Endothelial cell of umbilical vein (primary cell): ENCODE data around the gene ZC2HC1B. TPM values are rescaled to one million over a fixed set of nuclear protein-coding genes. Genes with fewer than 3 reads are reported as not detected.

Experiments used
- BruUV-seq: library from RNA; stranded (reverse); fragments of 400-500 nt; replicated peaks from 2 replicates; lab custom pipeline; 2021; lab: Mats Ljungman, UMichigan
- CTCF ChIA-PET: fragments of 300-600, 350-600 bp; sonication (Branson Sonifier 250); formaldehyde crosslinking; loops from one replicate; lab custom pipeline; 2021; ENCODE audit warnings: antibody characterized with exemption, inconsistent platforms; lab: Charles Lee
- POLR2A ChIA-PET: fragments of 300-600, 350-600 bp; sonication (Branson Sonifier 250); formaldehyde crosslinking; loops from one replicate; lab custom pipeline; 2021; ENCODE audit warnings: antibody characterized with exemption, inconsistent platforms; lab: Charles Lee
- DNase-seq: peaks from one replicate; pipeline ENCODE4 v3.0.0-alpha.2; 2011; ENCODE audit warnings: low read depth, low spot score
- FAIRE-seq: peaks from 2 replicates; lab custom pipeline; 2011; peaks lifted over from hg19 to GRCh38; lab: Jason Lieb, UNC
- H2AFZ ChIP-seq: 2 replicates; pipeline ENCODE4 v1.6.0; 2012; ENCODE audit warnings: low read depth, low read length, control low read depth, inconsistent platforms
- H3K27ac ChIP-seq: 2 replicates; pipeline ENCODE4 v1.5.1; 2011; ENCODE audit warnings: low read depth, mild to moderate bottlenecking, control low read depth, low read length, moderate library complexity; ENCODE audit not compliant: insufficient read depth
- H3K27me3 ChIP-seq, 2 experiments: 2 replicates each; pipeline versions ENCODE4 v1.6.0 to v1.6.1; 2011; ENCODE audit warnings: low read length in 2 of 2, mixed read lengths in 1 of 2; ENCODE audit not compliant: control insufficient read depth in 2 of 2, insufficient read depth in 2 of 2
- H3K36me3 ChIP-seq, 2 experiments: 2 replicates in 1 of 2; 3 replicates in 1 of 2; pipeline ENCODE4 v1.5.1; 2011; ENCODE audit warnings: low read length in 2 of 2, mild to moderate bottlenecking in 1 of 2, moderate library complexity in 1 of 2; ENCODE audit not compliant: control insufficient read depth in 2 of 2, insufficient read depth in 2 of 2; ENCODE audit errors: extremely low read depth in 1 of 2
- H3K4me1 ChIP-seq: 3 replicates; pipeline ENCODE4 v1.5.1; 2011; ENCODE audit warnings: mild to moderate bottlenecking, low read length; ENCODE audit not compliant: control insufficient read depth, insufficient read depth; ENCODE audit errors: extremely low read depth
- H3K4me2 ChIP-seq: 2 replicates; pipeline ENCODE4 v1.6.1; 2011; ENCODE audit warnings: low read length, control low read depth, mixed read lengths; ENCODE audit not compliant: insufficient read depth
- H3K4me3 ChIP-seq, 3 experiments: fragments of 200-600 bp in 1 of 3; sonication (generic), shearing (Covaris generic) in 1 of 3; replicated peaks in 1 of 3; 2 replicates each; pipeline ENCODE4 v1.5.1; 2011 to 2016; ENCODE audit warnings: control low read depth in 3 of 3, low read length in 3 of 3, mild to moderate bottlenecking in 2 of 3, inconsistent platforms in 1 of 3, low read depth in 1 of 3, moderate library complexity in 1 of 3; ENCODE audit not compliant: insufficient read depth in 1 of 3
- H3K79me2 ChIP-seq: 2 replicates; pipeline ENCODE4 v1.6.0; 2012; ENCODE audit warnings: low read length, inconsistent platforms; ENCODE audit not compliant: control insufficient read depth, insufficient read depth
- H3K9ac ChIP-seq: replicated peaks from 2 replicates; pipeline ENCODE3; 2011; ENCODE audit warnings: low read length, control low read depth; ENCODE audit not compliant: insufficient read depth; ENCODE audit errors: extremely low read depth
- H3K9me1 ChIP-seq: replicated peaks from 3 replicates; pipeline ENCODE4 v1.6.0; 2011; ENCODE audit warnings: mild to moderate bottlenecking, low read length; ENCODE audit not compliant: control insufficient read depth, insufficient read depth; ENCODE audit errors: extremely low read depth
- H3K9me3 ChIP-seq: replicated peaks from 2 replicates; pipeline ENCODE4 v1.5.1; 2012; ENCODE audit warnings: low read length, inconsistent platforms; ENCODE audit not compliant: control insufficient read depth, insufficient read depth
- H4K20me1 ChIP-seq: replicated peaks from 2 replicates; pipeline ENCODE3; 2011; ENCODE audit warnings: mild to moderate bottlenecking, low read length; ENCODE audit not compliant: control insufficient read depth, insufficient read depth; ENCODE audit errors: extremely low read depth
- EZH2 ChIP-seq: IDR thresholded peaks from 2 replicates; pipeline ENCODE4 v1.6.1; 2012; ENCODE audit warnings: borderline replicate concordance, low read depth, mild to moderate bottlenecking, moderate library complexity, low read length, inconsistent platforms; ENCODE audit not compliant: severe bottlenecking
- GATA2 ChIP-seq: IDR thresholded peaks from 2 replicates; pipeline ENCODE4 v1.7.0; 2011; ENCODE audit warnings: low read depth, mild to moderate bottlenecking, moderate library complexity, mixed read lengths, low read length; ENCODE audit not compliant: insufficient read length, insufficient read depth
- JUN ChIP-seq: IDR thresholded peaks from 2 replicates; pipeline ENCODE4 v1.6.1; 2011; ENCODE audit warnings: borderline replicate concordance, low read depth; ENCODE audit not compliant: insufficient read length, insufficient read depth
- POLR2A ChIP-seq: IDR thresholded peaks from 2 replicates; pipeline ENCODE4 v1.6.1; 2012; ENCODE audit warnings: low read depth, mild to moderate bottlenecking, control low read depth, low read length
- POLR2AphosphoS5 ChIP-seq: IDR thresholded peaks from 2 replicates; pipeline ENCODE4 v1.6.1; 2012; ENCODE audit warnings: low read depth, mild to moderate bottlenecking, control low read depth, low read length, moderate library complexity; ENCODE audit not compliant: insufficient read depth
- dilution Hi-C: fragments of 300-500 bp; cut with MboI; formaldehyde crosslinking; loops from one replicate; pipeline ENCODE4 v1.15.0; 2019; ENCODE audit warnings: low sequenced_read_pairs; ENCODE audit not compliant: extremely low pct_ligation_motif_present
- intact Hi-C: fragments of 100-400 bp; cut with micrococcal nuclease; formaldehyde crosslinking; loops from one replicate; pipeline ENCODE4 v1.10.0; 2022
- polyA plus RNA-seq, 4 experiments: library from polyadenylated mRNA; depleted of rRNA in 3 of 4; stranded (reverse) in 3 of 4; unstranded in 1 of 4; fragments of >200 nt; gene quantifications; 2 replicates each; pipeline versions ENCODE4 v1.2.1 to v1.2.3, GENCODE V29; 2011 to 2012; ENCODE audit warnings: missing spikeins in 1 of 4
- total RNA-seq: library from RNA; stranded (reverse); gene quantifications from 2 replicates; pipeline ENCODE4 v1.2.3, GENCODE V29; 2021
- TF ChIP-seq, protein P1 (sequence below): IDR thresholded peaks from 2 replicates; pipeline ENCODE4 v1.6.1; 2011; ENCODE audit not compliant: insufficient read depth, insufficient read length

The ZC2HC1B gene
- total and polyA plus RNA-seq, 2 donors (not counting 3 experiments of a cell fraction or from before 2014, with no cell fraction given) = not detected

DNA sequence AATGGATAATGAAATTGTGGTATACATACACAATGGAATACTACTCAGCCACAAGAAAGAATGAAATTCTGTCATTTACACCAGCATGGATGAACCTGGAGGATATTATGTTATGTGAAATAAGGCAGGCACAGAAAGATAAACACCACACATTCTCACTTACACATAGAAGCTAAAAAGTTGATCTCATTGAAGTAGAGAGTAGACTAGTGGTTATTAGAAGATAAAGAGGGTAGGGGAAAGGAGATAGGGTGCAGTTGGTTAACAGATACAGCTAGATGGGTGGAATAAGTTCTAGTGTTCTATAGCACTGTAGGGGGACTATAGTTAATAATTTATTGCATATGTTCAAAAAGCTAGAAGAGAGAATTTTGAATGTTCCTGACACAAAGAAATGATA lies 46.7 kb upstream of the ZC2HC1B start:
- Histone ChIP-seq H2AFZ (no peak overlapping the region), H3K4me2 (no peak overlapping the region), H3K9ac (no peak overlapping the region), H3K9me3 (no peaks in the 10 kb centered on the region), H3K4me1 (peaks cover 32% of the 10 kb centered on the region), H3K36me3 (no peaks in the 10 kb centered on the region), H3K79me2 (no peaks in the 10 kb centered on the region), H3K4me3 (no peak overlapping the region), H3K27me3 (no peaks in the 10 kb centered on the region), H3K27ac (no peak overlapping the region), H4K20me1 (no peaks in the 10 kb centered on the region), H3K9me1 (no peaks in the 10 kb centered on the region)
- no peak for DNase-seq
- CTCF ChIA-PET = interaction anchor here (1.3 to 1.4 kb wide), 3 partner anchors 25 to 242 kb away, joined by 3 to 5 read pairs (median 4); partner anchors contain the start of gene LTV1
- intact Hi-C loops = no loop called here
- POLR2A ChIA-PET = interaction anchor here (0.6 kb wide), 1 partner anchor 250 kb away, joined by 5 read pairs; no protein-coding TSS in a partner anchor
- BruUV-seq = no TSS peak
- no peak for TF ChIP-seq POLR2AphosphoS5
- no peak for TF ChIP-seq GATA2
- TF ChIP-seq POLR2A = no peak
- no peak for TF ChIP-seq EZH2
- dilution Hi-C loops = no loop called here
- no peak for FAIRE-seq

GRCh38 chr6:143821359-143821758 lies 42.9 kb upstream of the ZC2HC1B start:
- H3K27me3 ChIP-seq = no peaks in the 10 kb centered on the region
- peak overlapping the region; percentile 93 for H3K27ac ChIP-seq
- ChIA-PET CTCF (interaction anchor here (0.8 to 4.6 kb wide), 4 partner anchors 19 to 246 kb away, joined by 3 to 34 read pairs (median 3); no protein-coding TSS in a partner anchor), POLR2A (interaction anchor here (0.6 to 3.1 kb wide), 4 partner anchors 22 to 324 kb away, joined by 3 to 11 read pairs (median 4); partner anchors contain the start of gene LTV1)
- dilution Hi-C loops = no loop called here
- intact Hi-C loops = no loop called here
- H4K20me1 ChIP-seq = no peaks in the 10 kb centered on the region
- H3K4me2 ChIP-seq = peak overlapping the region; percentile 45
- DNase-seq = peak; percentile 89
- H3K9me3 ChIP-seq = no peaks in the 10 kb centered on the region
- TF ChIP-seq JUN (peak; percentile 63), GATA2 (peak; percentile 87), POLR2A (no peak)
- TF ChIP-seq, protein P1, sequence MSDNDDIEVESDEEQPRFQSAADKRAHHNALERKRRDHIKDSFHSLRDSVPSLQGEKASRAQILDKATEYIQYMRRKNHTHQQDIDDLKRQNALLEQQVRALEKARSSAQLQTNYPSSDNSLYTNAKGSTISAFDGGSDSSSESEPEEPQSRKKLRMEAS = peak; percentile 83
- H3K9ac ChIP-seq = peak overlapping the region; percentile 16
- H3K79me2 ChIP-seq = no peaks in the 10 kb centered on the region
- no peak overlapping the region for H3K4me3 ChIP-seq
- H3K36me3 ChIP-seq = no peaks in the 10 kb centered on the region
- H2AFZ ChIP-seq = no peak overlapping the region
- peaks cover 54% of the 10 kb centered on the region for H3K4me1 ChIP-seq
- no peaks in the 10 kb centered on the region for H3K9me1 ChIP-seq
- no peak for FAIRE-seq
- BruUV-seq = no TSS peak
